Inflammatory macrophage (primary cell): ENCODE results near the gene MAG.

Experiments used
- DNase-seq, 2 donors: peaks; one replicate each; pipeline ENCODE4 v3.0.0-alpha.2; 2020 to 2022

The MAG gene

GRCh38 chr19:35265126-35265899 lies 26.6 kb upstream of the MAG start:
- no peak for DNase-seq

GRCh38 chr19:35265900-35266519 lies 26.0 kb upstream of the MAG start:
- no peak for DNase-seq

GRCh38 chr19:35266520-35267352 lies 25.2 kb upstream of the MAG start:
- no peak for DNase-seq

GRCh38 chr19:35267353-35267817 lies 24.6 kb upstream of the MAG start:
- DNase-seq, result peak in 1 of 2 donors; percentile 40

- peak; percentile 71 to 88 for DNase-seq
These were observed 24.0 kb upstream of the MAG start for GRCh38 chr19:35267818-35268535.

GRCh38 chr19:35268536-35269437 lies 23.2 kb upstream of the MAG start, which contains the start of gene USF2:
TSS of gene USF2 (plus strand) at chr19:35268962. CDS start at chr19:35269102, 140 bp downstream.
- DNase-seq, result peak; percentile 63 to 85

GRCh38 chr19:35269438-35270117 lies 22.4 kb upstream of the MAG start:
- peak; percentile 64 to 76 for DNase-seq

- DNase-seq, result no peak
These were observed 21.6 kb upstream of the MAG start for GRCh38 chr19:35270381-35270811.

- no peak for DNase-seq
These were observed 20.4 kb upstream of the MAG start for GRCh38 chr19:35271546-35271945.

- DNase-seq, result peak; percentile 41 to 61
These were observed 19.7 kb upstream of the MAG start for GRCh38 chr19:35272122-35272719.

GRCh38 chr19:35272954-35273649 lies 18.9 kb upstream of the MAG start:
- DNase-seq, result no peak

GRCh38 chr19:35273686-35274259 lies 18.2 kb upstream of the MAG start:
- DNase-seq, result peak in 1 of 2 donors; percentile 42

GRCh38 chr19:35274323-35274722 lies 17.6 kb upstream of the MAG start:
- no peak for DNase-seq

- DNase-seq, result no peak
These were observed 15.2 kb upstream of the MAG start for GRCh38 chr19:35276706-35277281.

- DNase-seq, result no peak
These were observed 13.2 kb upstream of the MAG start for GRCh38 chr19:35278578-35279284.

GRCh38 chr19:35279374-35279773 lies 12.6 kb upstream of the MAG start:
- DNase-seq, result no peak

- no peak for DNase-seq
These were observed 11.8 kb upstream of the MAG start for GRCh38 chr19:35279985-35280821.
